Measurements from ENCODE around the gene AOC1. TPM values are rescaled to one million over a fixed set of nuclear protein-coding genes. Genes with fewer than 3 reads are reported as not detected.

AOC1 gene
- total and polyA plus RNA-seq, 10 donors: 0.03 to 2.5 (median 0.74) TPM; not detected in 2

DNA sequence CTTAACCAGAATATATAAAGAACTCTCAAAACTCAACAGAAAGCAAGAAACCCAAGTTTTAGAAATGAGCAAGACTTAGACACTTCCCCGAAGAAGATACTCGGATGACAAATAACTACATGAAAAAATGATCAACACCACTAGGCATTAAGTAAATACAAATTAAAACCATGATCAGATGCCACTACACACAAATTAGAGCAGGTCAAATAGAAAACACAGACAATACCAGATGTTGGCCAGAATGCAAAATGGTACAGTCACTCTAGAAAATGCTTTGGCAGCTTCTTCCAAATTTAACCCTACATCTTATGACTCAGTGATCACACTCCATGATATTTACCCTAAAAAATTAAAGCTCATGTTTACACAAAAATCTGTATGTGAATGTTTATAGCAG is 33.3 kb upstream of the AOC1 start:
- Histone ChIP-seq H3K27ac (no peak overlapping the region), H3K27me3 (replicated peaks in 1 of 7) (peaks cover 0 to 15% (median 0%) of the 10 kb centered on the region in 7 donors), H3K36me3 (no peaks in the 10 kb centered on the region), H3K9me3 (peaks cover 3 to 35% (median 21%) of the 10 kb centered on the region in 8 donors), H3K4me3 (no peak overlapping the region), H3K4me1 (no peaks in the 10 kb centered on the region)
- TF ChIP-seq POLR2A (IDR thresholded peaks at IDR 0.05) (no peak), POLR2AphosphoS5 (IDR thresholded peaks at IDR 0.05) (no peak), CTCF (IDR thresholded peaks at IDR 0.05 in 8 of 11, conservative IDR thresholded peaks at IDR 0.05 in 3 of 11) (no peak)
- intact Hi-C loops (cut with DNase I; ENCODE audit: low total_unique reads): no loop called here
- 73 to 93% (median 82%) methylated on average over 2 of the region's 2 CpGs for WGBS, 5 donors
- DNase-seq: no peak

GRCh38 chr7:150820148-150820547 is 32.2 kb upstream of the AOC1 start:
- Histone ChIP-seq H3K27ac (no peak overlapping the region), H3K4me1 (no peaks in the 10 kb centered on the region), H3K27me3 (replicated peaks in 1 of 7) (peaks cover 0 to 8% (median 0%) of the 10 kb centered on the region in 7 donors), H3K4me3 (no peak overlapping the region), H3K36me3 (no peaks in the 10 kb centered on the region), H3K9me3 (peaks cover 3 to 30% (median 19%) of the 10 kb centered on the region in 8 donors)
- no peak for DNase-seq
- intact Hi-C loops (cut with DNase I; ENCODE audit: low total_unique reads): no loop called here
- no peak for TF ChIP-seq POLR2A (IDR thresholded peaks at IDR 0.05)
- TF ChIP-seq CTCF (IDR thresholded peaks at IDR 0.05 in 8 of 11, conservative IDR thresholded peaks at IDR 0.05 in 3 of 11): no peak
- no peak for TF ChIP-seq POLR2AphosphoS5 (IDR thresholded peaks at IDR 0.05)
- WGBS, 5 donors: 35 to 70% (median 63%) methylated on average over 5 of the region's 5 CpGs

- no peak for DNase-seq
- intact Hi-C loops (cut with DNase I; ENCODE audit: low total_unique reads): no loop called here
- peaks cover 3 to 25% (median 15%) of the 10 kb centered on the region in 8 donors for H3K9me3 ChIP-seq
- peaks cover 0 to 8% (median 0%) of the 10 kb centered on the region in 7 donors for H3K27me3 ChIP-seq (replicated peaks in 1 of 7)
- no peak overlapping the region for H3K27ac ChIP-seq
- no peak for TF ChIP-seq POLR2A (IDR thresholded peaks at IDR 0.05)
- TF ChIP-seq CTCF (IDR thresholded peaks at IDR 0.05 in 8 of 11, conservative IDR thresholded peaks at IDR 0.05 in 3 of 11): no peak
- TF ChIP-seq POLR2AphosphoS5 (IDR thresholded peaks at IDR 0.05): no peak
- H3K4me3 ChIP-seq: no peak overlapping the region
- H3K36me3 ChIP-seq: no peaks in the 10 kb centered on the region
- no peaks in the 10 kb centered on the region for H3K4me1 ChIP-seq
- WGBS, 5 donors: 63 to 87% (median 83%) methylated on average over 7 of the region's 7 CpGs
These were observed 31.6 kb upstream of the AOC1 start for GRCh38 chr7:150820578-150821198.

GRCh38 chr7:150823043-150823442 is 29.3 kb upstream of the AOC1 start:
- H3K27ac ChIP-seq: no peak overlapping the region
- no peak for DNase-seq
- peaks cover 0 to 13% (median 5%) of the 10 kb centered on the region in 8 donors for H3K9me3 ChIP-seq
- intact Hi-C loops (cut with DNase I; ENCODE audit: low total_unique reads): no loop called here
- WGBS, 5 donors: 81 to 92% (median 88%) methylated on average over 8 of the region's 8 CpGs
- no peaks in the 10 kb centered on the region for H3K4me1 ChIP-seq
- TF ChIP-seq POLR2A (IDR thresholded peaks at IDR 0.05): no peak
- no peaks in the 10 kb centered on the region for H3K36me3 ChIP-seq
- no peaks in the 10 kb centered on the region for H3K27me3 ChIP-seq (replicated peaks in 1 of 7)
- no peak overlapping the region for H3K4me3 ChIP-seq
